NCI-H524 treated with DMSO at 0.1 percent for 48 hours (cell line): Measurements from ENCODE around the gene ACO1.

Experiments
- DNase-seq: peaks from one replicate; lab custom pipeline; 2025; lab: John Stamatoyannopoulos, UW

ACO1 gene

DNA sequence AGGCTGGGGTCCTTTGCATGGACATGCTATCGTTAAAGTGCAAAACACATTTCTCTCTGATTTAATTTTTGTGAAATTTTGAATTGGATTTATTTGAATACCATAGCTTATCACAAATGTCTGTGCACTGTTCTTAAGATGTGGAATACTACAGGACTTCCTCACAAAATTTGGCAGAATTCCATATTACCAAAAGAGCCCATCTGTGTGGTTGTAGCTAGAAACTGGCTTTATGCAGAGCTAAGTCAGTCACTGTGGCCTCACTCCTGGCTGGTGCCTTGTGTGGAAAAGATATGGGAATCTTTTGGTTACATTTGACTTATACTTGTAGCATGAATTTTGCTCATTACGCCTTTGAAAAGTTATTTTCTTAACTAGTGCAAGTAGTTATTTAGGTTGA is 35.5 kb downstream of the ACO1 start:
- no peak for DNase-seq

DNA sequence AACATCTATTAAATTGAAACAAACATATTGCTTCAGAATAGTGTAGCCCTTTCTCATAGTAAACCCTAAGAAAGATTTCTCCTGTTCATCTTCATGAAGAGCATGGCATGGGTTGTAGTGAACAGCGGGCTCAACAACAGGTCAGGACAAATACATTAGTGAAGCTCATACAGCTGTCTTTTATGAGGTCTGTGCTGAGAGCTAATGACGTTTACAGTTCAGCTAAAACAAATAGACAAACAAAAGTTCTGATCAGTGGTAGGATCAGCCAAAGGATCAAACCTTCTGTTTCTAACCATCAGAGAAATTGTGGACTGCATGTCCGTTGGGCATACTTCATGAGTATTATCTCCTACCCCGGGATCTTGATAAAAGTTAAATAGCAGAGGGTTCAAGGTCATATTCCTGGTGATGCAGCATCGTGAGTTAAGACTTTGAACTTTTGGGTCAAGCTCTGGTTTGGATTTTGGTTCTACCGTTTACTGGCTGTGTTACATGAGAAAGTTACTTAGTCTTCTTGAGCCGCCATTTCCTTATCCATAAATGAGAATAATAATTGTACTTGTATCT is 37.9 kb downstream of the ACO1 start:
- DNase-seq: no peak

DNA sequence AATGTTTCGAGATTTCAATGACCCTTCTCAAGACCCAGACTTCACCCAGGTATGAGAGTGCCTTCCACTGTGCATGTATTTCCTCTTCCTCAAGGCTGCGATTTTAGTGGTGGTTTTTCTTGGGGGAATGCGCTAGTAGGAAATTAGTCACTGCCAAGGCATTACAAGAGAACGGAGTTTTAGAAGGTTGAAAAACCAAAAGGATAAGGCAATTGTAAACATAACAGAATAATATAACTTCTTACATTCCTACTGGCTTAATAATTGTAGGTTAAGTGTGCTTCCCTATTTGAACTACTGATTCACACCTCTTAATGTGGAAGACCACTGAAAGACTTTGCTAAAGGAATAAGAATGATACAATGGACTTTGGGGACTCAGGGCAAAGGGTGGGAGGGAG is 38.9 kb downstream of the ACO1 start:
- DNase-seq: no peak

DNA sequence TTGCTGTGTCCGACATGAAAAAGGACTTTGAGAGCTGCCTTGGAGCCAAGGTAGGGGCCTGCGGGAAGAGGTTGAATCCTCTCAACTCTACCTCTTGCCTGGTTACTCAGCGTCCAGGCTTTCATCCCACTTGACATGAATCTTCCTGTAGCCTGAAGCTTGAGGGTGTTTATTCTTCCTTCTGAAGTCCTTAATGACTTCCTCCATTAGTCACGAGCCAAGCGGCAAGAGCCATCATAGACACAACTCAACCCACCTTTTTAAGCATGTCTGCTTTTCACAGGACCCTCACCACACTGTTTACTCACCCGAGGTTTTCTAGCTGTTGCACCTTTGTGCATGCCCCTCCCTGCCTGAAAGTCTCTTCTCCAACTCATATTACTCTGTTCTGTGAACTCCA is 40.2 kb downstream of the ACO1 start:
- DNase-seq: no peak

DNA sequence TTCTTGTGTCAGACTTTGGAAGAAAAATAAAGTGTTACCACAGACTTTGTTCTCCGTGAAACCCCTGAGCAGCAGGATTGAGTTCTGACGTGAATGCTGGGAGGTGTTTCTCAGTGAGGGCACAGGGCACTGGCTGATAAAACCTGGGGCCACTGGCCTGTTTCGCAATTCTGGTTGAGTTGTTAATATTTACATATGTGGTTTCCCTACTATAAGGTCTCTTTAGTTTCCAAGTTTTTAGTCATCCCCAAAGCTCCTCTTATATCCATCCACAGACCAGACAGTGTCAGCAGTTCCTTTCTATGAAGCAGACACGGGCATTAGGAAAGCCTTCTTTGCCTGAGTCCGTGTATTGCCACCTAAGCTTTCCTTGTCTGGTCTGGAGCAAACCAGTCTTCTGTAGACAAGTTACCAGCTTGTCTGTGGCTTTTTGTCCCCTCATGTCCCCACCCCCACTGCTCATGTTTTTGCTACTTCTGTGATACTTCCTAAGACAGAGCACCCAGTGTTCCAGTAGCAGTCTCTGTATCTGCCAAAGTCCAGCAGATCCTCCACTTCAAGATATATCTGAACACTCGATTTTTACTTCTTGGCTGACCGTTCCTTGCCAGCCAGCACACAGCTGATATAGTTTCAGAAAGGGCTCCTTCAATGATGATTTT is 42.0 kb downstream of the ACO1 start:
- no peak for DNase-seq

DNA sequence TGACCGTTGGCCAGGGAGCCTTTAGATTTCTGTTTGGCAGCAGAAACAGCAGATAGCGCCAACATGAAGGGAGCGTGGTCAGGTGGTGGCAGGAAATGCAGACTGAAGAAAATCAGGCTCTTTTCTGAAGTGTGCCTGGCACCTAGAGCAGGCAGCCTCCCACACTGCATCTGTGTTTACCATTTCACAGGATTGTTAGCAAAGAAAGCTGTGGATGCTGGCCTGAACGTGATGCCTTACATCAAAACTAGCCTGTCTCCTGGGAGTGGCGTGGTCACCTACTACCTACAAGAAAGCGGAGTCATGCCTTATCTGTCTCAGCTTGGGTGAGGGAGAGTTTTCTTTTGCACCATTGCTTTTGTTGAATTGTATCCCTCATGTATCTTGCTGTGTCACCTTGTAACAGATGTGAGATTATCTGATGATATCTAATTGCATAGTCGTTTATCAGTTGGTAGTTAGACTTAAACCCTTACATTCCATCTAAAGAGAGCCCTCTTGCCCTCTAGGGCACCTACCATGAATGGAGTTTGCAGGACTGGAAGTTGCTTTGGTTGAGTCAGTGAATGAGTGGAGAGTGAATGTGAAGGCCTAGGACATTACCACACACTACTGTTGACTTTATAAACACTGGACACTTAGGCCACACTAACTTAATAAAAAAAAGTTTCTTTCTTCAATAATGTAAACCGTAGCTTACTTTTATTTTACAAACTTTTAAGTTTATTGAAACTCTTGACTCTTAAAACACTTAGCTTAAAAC is 42.8 kb downstream of the ACO1 start:
- no peak for DNase-seq

DNA sequence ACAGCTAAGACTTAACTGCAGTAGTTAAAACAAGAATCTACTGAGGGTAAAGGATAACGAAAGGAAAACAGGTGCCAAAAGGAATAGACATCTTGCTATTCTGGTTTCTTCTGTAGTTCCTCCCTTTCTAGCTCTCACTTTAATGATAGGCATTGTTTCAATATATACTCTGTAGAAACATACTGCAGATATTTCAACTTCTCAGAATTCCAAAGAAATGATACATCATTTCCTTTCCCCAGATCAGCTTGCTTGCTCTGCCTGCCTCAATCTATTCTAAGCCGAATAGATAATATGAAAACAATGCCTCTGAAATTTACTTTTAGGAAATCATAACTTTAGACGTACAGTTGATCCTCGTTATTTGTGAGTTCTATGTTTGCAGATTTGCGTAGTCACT is 46.3 kb downstream of the ACO1 start:
- DNase-seq: no peak

DNA sequence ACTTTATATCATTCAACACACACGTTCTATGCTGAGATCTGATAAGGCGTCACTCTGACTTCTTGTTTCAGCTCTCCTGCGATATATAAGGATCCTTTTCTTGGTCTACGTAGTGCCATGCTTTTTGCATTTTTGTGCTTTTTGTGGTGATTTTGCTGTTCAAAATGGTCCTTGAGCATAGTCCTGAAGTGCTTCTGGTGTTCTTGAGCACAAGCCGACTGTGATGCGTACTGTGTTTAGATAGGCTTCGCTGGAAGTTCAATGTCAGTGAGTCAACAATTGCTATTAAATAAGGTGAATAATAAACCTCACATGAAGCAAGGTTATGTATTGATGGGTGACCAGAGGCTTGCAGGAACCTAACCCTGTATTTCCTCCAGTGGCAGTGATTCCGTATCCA is 46.8 kb downstream of the ACO1 start:
- no peak for DNase-seq

DNA sequence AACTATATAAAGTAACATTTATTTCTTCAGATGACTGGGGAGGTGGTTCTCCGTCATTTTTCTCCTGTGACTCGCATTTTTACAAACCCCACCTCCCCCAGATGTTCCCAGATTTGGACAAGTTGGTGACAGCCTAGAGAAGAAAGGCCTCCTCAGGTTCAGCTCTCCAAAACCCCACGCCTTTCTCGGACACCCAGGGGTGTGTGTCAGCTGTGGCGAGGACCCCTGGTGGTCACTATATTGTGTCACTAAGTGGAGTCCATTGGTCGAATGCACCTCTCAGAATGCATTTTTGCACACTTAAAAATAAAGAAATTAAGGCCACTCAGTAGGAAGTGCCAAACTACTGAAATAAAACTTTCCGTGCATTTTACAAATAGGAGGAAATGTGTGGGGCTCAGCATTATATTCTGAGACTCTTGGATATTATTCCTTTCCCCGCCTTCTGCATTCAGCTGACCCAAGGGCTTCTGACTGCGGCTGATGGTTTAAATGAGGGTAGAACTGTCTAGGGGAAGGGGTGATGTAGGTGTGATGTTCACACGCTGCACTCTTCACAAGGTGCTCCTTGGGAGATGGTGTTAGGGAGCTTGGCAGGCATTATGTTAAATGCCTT is 47.6 kb downstream of the ACO1 start:
- no peak for DNase-seq

DNA sequence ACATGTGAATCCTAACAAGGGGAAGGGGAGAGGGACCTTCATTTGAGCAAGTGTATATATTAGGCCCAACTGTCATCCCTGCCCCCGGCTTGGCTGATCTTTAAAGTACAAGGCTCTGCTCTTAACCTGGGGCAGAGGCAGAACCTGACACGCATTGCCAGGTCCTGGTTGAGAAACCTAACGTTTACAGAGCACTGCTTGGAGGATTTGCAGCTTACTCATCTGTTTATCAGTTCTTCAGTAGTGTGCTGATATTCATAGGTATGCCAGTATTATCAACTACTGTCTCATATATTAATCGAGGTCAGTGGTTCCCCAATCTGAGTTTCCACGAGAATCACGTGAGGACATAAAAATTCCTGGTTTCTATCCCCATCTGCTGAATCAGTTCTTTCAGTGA is 50.4 kb downstream of the ACO1 start:
- no peak for DNase-seq

DNA sequence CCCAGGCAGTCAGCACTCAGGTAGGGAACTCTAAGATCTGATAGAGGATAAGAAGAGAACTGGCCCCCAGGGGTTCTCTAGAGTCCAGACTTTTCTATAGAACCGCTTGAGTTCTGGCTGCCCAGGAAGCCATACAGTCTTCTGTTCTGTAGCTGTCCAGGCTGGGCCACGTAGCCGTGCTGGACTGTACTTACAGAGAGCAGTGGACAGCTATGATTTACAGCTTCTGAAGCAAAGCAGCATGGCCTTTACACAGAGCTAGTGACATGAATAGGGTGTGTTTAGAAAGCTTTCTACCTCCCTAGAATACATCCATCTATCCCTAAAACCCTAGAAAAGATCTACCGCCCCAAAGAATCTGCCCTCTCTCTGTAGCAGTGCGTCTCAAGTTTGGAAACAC is 57.2 kb downstream of the ACO1 start:
- DNase-seq: no peak

DNA sequence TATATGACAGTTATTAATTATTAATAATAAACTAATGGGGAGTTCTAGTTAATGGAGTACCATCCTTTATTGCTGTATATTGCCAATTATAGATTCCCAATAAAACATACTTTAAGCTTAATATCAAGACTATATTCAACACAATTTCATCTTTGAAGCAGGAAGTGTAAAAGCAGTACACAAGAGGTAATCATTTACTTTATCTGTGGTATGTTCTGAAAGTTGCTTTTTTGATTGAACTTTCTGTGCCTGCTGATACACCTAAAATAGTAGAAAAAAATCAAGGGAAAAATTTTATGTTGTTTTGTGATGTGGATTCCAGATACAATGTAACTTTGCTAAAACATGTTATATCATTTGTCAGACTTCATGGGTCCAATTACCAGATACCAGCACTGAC is 58.0 kb downstream of the ACO1 start:
- no peak for DNase-seq

DNA sequence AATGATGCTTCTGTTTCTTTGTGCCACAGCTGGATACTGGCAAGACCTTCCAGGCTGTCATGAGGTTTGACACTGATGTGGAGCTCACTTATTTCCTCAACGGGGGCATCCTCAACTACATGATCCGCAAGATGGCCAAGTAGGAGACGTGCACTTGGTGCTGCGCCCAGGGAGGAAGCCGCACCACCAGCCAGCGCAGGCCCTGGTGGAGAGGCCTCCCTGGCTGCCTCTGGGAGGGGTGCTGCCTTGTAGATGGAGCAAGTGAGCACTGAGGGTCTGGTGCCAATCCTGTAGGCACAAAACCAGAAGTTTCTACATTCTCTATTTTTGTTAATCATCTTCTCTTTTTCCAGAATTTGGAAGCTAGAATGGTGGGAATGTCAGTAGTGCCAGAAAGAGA is 65.5 kb downstream of the ACO1 start:
- DNase-seq: no peak

DNA sequence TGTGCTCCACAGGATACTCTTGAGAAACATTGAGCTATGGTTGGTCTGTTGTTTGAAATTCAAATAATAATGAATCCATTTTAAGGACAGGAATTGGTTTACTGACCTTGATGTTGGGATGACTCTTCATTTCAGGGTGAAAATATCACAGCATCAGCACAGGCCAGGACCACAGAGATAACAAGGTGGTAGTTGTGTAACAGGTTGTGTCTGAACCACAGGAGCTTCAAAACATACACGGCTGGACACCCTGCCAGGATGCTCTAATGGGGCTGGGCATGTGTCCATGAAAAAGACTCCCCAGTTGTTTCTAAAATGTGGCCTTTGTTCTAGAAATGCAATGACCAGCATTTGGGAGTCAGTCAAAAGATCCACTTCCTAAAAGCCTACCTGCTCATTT is 69.8 kb downstream of the ACO1 start:
- no peak for DNase-seq

DNA sequence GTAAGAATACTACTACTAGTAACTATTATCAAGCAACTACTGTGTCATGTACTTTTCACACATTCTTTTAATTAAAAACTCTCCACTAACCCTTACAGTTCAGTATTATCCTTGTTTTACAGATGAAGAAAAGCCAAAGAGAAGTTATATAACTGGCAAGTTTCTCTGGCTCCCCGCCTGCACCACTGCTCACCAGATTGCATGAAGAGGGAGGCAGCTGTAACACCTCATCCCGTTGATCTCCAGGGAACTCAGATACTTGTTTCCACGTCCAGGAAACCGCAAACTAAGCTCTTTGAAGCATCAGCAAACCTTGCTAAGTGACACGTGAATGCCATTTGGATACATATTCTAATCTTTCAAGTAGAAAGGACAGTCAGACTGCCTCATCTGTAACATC is 71.3 kb downstream of the ACO1 start:
- no peak for DNase-seq

DNA sequence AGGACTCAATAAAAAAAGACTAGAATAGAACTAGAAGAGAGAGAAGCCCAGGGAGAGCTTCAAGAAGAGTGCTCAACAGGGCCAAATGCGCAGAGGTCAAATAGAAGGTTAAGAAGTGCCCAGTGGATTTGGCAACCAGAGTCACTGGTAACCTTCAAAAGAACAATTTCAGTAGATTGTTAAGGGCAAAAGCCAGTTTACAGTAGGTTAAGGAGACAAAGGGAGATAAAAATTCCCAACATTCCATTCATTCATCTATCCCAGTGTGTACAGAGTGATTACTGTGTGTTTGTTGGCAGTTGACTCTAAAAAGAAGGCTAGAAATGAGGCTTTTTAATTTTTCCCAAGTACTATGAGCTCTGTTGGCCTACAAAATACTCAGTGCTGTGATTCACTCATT is 72.1 kb downstream of the ACO1 start:
- DNase-seq: no peak

DNA sequence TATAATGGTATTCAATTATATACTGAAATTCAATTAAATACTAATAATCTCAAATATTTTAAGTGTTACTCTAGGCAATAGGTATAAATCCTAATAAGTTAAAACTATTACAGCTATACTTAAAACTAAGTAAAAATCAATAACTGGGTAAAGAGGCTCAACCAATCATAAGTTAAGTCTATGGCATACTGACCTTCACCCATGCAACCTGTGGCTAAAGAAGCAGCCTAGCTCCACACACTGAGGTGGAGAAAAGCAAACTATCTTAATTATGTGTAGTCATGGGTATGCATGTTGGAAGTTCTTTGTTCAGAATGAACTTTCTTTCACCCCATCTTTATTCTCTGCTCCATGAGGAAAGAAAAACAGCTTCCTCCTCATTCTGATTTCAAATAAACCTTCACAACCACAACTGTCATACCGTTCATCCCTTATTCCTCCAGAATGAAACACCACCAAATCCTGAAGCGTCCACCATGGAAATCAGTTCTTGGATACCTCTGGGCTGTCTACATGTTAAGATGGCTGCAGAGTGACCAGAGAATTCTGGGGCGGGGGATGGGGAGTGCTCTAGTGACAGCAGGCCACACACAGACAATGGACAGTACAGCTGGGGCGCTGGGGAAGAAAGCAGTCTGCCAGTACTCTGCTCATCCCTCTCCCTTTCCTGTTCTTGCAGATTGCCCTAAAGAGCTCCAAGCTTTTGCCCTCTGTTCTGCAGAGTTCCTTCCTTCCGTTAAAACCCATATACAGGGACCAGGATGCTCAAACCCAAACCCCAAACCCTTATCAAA is 79.3 kb downstream of the ACO1 start:
- DNase-seq: no peak

DNA sequence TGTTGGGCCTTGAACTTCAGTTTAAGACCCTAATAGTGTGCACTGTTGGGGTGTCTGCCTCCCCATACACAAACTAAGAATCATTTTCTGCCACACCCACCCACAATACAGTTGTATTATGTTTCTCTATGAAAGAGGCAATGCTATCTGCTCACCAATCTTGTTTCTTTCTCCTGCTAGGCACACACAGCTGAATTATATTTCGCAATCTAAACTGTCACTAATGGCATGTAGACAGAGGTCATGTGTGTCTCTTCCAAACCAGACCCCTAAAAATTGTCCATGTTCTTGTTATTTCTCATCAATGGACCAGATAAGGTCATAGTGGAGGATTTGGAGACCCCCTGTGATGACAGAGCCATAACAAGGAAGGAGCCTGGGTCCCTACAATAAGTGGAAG is 84.3 kb downstream of the ACO1 start:
- DNase-seq: no peak

DNA sequence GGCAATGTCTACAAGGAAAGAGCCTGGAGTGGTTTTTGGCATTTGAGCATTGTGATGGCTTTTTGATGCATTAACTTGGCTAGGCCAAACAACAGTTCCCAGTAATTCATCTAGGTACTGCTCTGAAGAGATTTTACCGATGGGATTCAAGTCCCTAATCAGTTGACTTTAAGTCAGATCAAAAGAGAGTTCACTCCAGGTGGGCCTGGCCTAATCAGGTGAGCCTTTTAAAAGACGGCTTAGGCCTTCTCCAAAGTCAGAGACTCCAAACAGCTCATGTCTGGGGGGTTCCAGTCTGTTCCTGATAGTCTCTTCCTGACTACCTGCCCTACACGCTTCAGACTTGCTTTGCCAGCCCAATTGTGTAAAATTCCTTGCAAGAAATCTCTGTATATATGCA is 87.9 kb downstream of the ACO1 start:
- no peak for DNase-seq

DNA sequence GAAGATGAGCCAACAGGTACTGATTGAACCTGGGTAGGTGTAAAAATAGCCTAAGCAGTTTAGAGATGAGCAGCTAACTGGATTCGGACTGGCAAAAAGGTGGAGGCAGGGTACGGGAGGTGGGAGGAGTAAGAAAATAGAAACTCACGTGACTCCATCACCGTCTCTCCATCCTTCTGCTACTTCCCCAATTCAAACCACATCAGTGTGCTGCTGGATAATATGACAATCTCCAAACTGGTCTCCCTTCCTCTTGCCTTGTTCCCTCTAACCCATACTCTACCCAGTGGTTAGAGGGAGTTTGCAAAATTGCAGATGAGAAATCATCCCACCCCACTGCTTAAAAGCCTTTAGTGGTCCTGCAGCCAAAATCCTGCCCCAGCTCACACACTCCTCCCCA is 98.9 kb downstream of the ACO1 start:
- no peak for DNase-seq

DNA sequence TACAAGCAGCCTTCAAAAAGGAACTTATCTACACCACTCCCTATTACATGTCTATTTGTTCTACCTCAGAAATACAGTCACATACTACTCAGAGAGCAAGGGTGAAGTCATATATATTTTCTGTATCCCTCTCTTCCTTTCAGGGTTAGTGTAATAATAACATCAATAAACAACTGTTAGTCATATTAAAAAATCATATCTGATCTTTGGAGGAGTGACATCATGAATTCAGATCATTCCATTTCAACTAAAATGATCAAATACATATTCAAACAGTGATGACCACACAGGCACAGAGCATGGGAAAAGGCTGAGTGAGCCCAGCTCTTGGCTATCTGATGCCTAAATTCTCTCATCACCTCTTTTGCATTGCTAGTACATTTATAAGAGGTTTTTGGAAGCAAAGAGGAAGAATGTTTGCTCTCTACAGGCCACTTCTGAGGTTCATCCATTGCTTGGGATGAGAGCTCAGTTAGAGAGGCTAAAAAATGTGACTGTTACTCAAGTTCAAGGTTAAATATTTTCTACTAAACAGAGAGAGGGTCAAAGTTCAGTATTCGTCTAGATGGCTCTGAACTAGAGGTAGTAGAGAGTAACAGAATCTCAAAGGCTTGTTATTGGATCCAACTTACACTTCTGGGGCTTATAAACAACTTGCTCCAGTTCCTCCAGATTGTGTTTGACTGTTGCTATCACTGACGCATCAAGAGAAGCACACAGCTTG is 102.6 kb downstream of the ACO1 start:
- DNase-seq: no peak

DNA sequence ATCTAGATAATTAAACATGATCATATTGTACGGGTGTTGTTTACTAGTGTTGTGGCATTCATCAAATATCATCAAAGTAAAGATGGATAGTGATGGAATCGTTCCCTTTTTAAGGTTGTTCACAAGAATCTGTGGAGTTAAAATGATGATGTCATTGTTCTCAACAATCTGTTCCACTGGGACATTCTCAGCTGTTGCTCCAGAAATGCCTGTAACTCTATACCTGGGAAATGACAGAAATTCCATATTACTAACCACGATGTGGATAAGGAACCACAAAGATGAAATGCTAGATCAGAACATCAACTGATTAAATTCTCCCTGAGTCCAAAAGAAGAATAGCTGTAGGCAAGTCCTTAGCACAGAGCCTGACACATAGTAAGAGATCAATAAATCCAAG is 103.5 kb downstream of the ACO1 start:
- DNase-seq: no peak
